Epidermal melanocyte (primary cell): Measurements from ENCODE around the gene PDCD11.

ENCODE experiments used
- DNase-seq: peaks from one replicate; pipeline ENCODE4 v3.0.0; 2011; ENCODE audit warnings: low spot score; ENCODE audit not compliant: insufficient read length

PDCD11 gene

GRCh38 chr10:103449208-103450144 is 53.0 kb downstream of the PDCD11 start:
- DNase-seq: no peak

DNA sequence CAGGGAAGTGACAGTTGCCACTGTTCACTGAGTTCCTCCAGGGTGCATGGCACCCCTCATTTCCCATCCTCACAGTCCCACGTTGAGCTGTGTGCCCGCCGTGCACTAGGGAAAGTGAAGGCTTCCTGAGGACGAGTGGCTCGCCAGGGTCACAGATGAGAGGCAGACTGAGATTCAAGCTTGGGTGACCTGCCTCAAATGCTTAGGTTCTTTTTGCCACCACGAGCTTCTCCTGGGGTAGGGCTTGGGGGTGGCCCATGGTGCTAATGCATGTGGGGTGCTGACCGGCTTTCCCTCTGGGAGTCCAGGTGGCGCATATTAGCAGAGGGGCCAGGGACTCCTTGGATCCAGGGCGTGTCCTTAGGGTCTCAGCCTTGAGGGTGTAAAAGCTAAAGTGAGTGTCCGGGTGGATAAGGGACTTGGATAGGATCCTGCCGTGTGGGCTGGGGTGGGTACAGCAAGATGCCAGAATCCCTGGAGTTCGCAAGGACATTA is 53.8 kb downstream of the PDCD11 start:
- no peak for DNase-seq

DNA sequence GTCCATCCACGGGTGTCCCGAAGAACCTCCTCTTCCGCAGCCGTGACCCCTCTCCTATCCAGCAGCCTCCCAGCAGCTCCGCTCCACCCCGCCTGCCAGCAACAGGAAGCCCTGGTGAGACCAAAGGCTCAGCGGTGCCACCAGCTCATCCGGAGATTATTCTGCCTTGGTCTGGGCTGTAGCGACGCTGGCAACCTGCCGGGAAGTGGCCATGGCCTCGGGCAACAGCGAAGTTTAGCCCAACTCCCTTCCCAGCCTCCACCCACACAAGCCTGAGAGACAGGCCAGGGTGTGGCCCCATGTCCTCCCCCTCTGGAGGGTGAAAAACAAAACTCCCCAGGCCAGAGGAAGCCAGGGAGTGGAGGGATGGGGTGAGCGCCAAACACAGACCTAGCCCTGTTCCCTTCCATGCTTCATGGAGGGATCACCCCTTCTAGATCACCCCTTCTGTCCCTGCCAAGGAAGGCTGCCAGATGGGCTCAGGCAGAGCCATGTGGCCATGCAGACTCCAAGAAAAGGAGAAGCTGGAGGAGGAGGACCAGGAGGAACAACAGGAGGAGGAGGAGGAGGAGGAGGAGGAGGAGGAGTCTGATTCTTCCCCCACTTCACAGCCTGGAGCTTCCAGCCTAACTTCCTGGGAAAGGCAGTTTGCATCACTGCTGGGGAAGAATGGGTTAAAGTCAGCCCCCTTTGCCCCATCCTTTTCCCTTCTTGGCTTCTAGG is 54.8 kb downstream of the PDCD11 start:
- DNase-seq: peak; percentile 85

DNA sequence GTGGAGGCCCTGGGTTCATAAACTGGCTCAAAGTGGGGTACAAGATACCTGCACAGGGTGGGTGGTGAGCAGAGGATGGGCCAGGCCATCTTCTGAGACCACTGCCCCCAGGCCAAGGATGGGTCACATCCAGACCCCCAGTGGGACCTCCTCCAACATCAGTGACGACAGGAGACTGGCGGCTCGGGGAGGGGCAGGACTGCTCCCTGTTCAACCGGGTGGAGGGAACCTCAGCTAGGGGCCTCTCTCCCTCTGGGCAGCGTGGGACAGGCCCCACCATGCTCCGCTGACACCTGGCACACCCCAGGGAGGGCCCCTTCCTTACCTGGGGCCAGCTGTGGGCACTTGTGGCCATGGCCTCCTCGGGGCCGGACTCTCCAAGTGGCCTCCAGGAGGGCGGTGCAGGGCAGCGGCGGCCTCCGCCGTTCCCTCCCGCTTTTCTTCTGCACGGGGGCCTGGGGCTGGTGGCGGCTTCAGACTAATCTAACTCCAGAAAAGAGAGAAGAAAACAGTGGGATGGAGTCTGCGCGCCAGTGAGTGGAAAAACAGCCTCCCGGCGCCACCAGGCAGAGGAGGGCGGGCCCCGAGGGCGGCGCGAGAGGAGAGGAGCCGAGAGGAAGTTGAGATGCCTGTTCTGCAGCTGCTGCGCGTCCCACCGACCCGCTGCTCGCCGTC is 55.5 kb downstream of the PDCD11 start, which contains the start of gene CALHM2:
Gene CALHM2 (minus strand): TSS at position 540 of the 675 bp plus-strand sequence. CDS start 2,429 bp downstream, outside the sequence.
- DNase-seq: peak; percentile 95

GRCh38 chr10:103452506-103453230 is 56.2 kb downstream of the PDCD11 start:
- DNase-seq: no peak

DNA sequence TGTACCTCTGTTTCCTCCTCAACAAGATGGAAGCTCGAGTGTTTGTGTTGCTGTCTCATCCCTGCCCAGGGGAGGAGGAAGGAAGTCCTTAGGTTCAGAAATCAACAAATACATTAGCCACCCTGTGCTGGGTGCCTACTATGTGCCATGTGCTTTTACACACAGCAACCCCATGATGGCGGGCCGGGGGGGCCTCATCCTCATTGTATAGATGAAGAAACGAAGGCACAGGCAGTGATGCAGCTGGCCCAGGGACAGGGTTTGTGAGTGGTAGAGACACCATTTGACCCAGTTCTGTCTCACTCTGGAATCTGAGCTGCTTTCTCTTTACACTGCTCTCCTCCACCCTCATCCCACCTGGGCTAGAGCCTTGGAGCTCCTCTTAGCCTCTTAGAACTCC is 57.6 kb downstream of the PDCD11 start:
- DNase-seq: no peak

GRCh38 chr10:103455235-103455634 is 58.8 kb downstream of the PDCD11 start:
- no peak for DNase-seq

GRCh38 chr10:103456074-103456660 is 59.7 kb downstream of the PDCD11 start:
- no peak for DNase-seq

GRCh38 chr10:103457176-103457712 is 60.8 kb downstream of the PDCD11 start:
- no peak for DNase-seq

GRCh38 chr10:103457896-103458583 is 61.6 kb downstream of the PDCD11 start:
- no peak for DNase-seq

GRCh38 chr10:103458720-103459119 is 62.3 kb downstream of the PDCD11 start, which contains the start of gene CALHM1:
Gene CALHM1, minus strand, starts transcription at chr10:103458900. Its CDS starts 149 bp downstream, at chr10:103458751.
- no peak for DNase-seq

DNA sequence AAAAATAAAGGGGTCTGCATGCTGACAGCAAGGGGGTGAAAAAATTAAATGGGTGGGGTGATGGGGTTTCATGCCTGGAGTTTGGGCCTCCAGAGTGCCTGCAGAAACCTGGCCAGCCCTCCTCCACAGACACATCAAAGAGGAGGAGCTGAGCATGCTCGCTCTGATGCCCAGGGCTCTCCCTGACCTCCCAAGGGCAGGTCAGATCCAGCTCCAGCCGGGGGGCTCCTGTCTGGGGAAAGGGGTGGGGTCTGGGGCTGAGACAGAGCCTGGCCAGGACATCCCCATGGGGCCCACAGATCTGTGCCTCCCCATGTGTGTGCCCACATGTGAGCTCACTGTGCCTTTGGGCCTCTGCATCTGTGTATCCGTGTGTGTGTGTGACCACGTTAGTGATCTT is 63.2 kb downstream of the PDCD11 start:
- no peak for DNase-seq

DNA sequence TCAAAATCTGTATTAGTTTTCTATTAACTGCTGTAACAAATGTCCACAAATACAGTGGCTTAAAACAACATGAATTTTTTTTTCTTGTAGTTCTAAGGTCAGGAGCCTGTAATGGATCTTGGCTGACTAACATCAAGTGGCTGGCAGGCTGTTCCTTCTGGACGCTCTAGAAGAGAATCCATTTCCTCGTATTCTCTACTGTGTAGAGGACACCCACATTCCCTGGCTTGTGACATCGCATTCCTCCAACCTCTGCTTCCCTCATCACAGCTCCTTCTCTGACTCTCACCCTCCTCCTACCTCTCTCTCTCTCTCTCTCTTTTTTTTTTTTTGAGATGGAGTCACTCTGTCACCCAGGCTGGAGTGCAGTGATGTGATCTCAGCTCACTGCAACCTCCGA is 67.1 kb downstream of the PDCD11 start:
- DNase-seq: no peak

DNA sequence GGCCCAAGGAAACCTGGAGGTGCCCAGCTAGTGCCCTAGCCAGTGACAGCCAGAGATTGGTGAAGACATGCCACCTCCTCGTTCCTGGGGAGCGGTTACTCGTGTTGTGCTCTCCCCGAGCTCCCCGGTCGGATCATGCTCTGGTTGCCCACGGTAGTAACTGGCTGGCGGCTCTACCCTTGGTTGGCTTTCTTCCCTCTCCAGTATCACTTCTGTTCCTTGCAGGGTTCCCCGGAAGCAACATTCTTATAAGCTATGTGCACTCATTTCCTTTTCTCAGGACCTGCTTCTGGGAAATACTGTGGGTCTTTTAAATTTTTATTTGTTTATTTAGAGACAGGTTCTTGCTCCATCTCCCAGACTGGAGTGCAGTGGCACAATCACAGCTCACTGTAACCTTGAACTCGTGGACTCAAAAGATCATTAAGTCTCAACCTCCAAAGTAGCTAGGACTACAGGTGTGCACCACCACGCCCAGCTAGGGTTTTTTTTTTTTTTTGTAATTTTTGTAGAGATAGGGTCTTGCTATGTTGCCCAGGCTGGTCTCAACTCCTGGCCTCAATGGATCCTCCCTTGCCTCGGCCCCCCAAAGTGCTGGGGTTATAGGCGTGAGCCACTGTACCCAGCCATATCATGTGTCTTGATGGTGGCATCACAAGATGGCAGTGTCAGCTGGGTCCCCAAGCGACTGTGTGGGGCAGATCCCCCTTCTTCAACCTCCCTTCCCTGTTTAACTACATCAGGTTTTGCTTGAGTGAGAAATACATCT is 69.2 kb downstream of the PDCD11 start:
- no peak for DNase-seq

DNA sequence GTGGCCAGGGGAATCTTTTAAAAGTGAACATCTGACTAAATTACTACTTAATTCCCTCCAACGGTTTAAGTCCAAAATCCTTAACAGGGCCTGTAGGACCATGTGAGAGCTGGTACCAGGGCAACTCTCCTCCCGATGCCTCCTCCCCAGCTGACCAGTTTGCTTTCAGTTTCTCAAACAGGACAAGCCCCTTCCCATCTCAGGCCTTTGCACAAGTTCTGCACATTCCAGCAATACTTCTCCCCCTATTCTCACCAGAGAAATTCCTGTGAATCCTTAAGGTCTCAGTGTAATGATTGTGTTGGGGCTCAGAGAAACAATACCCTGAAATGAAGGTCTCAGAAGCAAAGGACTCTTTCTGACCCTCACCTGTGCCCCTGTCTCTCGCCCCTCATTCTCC is 70.3 kb downstream of the PDCD11 start:
- no peak for DNase-seq

- no peak for DNase-seq
Observed at GRCh38 chr10:103467406-103467805, 71.0 kb downstream of the PDCD11 start.

DNA sequence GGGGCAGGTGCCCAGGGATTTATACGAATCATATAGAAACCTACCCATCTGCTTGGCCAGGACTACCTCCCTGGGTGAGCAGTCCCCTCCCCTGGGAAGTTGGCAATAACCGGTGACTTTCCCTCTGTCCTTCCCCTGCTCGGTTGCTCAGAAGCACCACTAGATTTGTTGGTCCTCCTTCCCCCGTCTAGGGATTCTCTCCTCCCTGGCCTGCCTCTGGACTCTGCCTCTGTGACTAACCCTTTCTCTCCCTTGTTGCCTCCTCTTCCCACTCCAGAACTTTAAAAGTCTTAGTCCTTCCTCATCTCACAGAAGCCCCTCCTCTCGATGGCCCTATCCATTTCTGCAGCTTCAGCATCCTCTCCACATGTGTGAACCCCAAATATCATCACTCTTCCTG is 72.8 kb downstream of the PDCD11 start:
- DNase-seq: no peak

DNA sequence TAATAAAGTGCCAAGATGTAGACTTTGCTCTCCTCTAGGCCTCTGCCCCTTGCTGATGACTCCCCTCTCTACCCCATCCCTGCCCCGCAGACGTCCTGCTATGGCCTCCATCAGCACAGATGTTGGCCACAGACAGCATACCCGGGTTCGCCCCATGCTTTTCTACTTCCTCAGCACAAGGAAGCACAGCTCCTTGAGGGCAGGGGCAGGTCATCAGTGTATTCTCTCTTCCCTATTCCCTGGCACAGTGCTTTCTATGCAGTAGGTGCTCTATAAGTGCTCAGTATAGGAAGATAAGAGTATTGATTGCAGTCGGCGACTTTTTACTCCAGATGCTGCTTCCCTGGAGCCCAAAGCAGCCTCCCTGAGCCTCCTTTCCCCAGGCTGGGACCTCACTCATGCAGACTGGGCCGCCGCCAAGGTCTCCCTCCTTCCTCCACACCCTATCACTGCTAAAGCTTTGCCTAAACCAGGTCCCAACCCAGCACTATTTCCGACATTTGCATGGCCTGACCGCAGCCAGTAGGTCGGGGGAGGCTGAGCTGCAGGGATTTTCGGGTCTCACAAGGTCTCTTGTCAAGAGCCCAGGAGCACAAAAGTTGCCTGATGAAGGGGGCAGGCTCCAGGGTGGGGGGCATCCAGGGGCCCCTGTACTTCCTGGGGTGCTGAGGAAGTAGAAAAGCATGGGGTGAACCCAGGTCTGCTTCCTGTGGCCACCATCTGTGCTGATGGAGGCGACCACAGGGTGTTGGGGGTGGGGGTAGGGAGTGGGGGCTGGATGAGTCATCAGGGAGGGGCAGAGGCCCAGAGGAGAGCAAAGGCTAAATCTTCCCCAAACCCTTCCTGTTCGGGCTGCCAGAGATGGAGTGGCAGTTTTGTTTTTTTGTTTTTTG is 74.6 kb downstream of the PDCD11 start:
- no peak for DNase-seq
